Activated CD4-positive, alpha-beta T cell treated with anti-CD3 and anti-CD28 coated beads, Interleukin-2, amount 10 ng/mL, durations not matched to agents 24 days and 14 days (primary cell): ENCODE measurements around the gene IQCB1. TPM values are rescaled to one million over a fixed set of nuclear protein-coding genes. Genes with fewer than 3 reads are reported as not detected.
"Not testable (repeated sequence)": the region's sequence is repeated elsewhere in the genome, so short reads cannot be mapped to it uniquely, and the experiment has no call there.

ENCODE experiments used
- DNase-seq: peaks from one replicate; pipeline ENCODE4 v3.0.0; 2022
- H3K27ac Mint-ChIP-seq: one replicate; pipeline ENCODE4 v1.8.0; 2022; ENCODE audit warnings: mild to moderate bottlenecking, mixed read lengths
- H3K27me3 Mint-ChIP-seq: one replicate; pipeline ENCODE4 v1.8.0; 2022; ENCODE audit warnings: mixed read lengths
- H3K36me3 Mint-ChIP-seq: one replicate; pipeline ENCODE4 v1.8.0; 2022; ENCODE audit warnings: low read depth, mild to moderate bottlenecking, mixed read lengths
- H3K4me1 Mint-ChIP-seq: one replicate; pipeline ENCODE4 v1.8.0; 2021; ENCODE audit warnings: mixed read lengths
- H3K4me3 Mint-ChIP-seq: one replicate; pipeline ENCODE4 v1.8.0; 2022; ENCODE audit warnings: mild to moderate bottlenecking, moderate library complexity, mixed read lengths
- H3K9me3 Mint-ChIP-seq: one replicate; pipeline ENCODE4 v1.8.0; 2021; ENCODE audit warnings: mixed read lengths
- intact Hi-C: fragments of 100-400 bp; cut with micrococcal nuclease; formaldehyde crosslinking; loops from one replicate; pipeline ENCODE4 v1.15.1; 2023
- total RNA-seq: library from RNA; stranded (reverse); gene quantifications from 2 replicates; pipeline ENCODE4 v1.2.3, GENCODE V29; 2022

IQCB1 gene, protein sequence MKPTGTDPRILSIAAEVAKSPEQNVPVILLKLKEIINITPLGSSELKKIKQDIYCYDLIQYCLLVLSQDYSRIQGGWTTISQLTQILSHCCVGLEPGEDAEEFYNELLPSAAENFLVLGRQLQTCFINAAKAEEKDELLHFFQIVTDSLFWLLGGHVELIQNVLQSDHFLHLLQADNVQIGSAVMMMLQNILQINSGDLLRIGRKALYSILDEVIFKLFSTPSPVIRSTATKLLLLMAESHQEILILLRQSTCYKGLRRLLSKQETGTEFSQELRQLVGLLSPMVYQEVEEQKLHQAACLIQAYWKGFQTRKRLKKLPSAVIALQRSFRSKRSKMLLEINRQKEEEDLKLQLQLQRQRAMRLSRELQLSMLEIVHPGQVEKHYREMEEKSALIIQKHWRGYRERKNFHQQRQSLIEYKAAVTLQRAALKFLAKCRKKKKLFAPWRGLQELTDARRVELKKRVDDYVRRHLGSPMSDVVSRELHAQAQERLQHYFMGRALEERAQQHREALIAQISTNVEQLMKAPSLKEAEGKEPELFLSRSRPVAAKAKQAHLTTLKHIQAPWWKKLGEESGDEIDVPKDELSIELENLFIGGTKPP
- total RNA-seq: 49.1 and 51.6 TPM in 2 replicates

DNA sequence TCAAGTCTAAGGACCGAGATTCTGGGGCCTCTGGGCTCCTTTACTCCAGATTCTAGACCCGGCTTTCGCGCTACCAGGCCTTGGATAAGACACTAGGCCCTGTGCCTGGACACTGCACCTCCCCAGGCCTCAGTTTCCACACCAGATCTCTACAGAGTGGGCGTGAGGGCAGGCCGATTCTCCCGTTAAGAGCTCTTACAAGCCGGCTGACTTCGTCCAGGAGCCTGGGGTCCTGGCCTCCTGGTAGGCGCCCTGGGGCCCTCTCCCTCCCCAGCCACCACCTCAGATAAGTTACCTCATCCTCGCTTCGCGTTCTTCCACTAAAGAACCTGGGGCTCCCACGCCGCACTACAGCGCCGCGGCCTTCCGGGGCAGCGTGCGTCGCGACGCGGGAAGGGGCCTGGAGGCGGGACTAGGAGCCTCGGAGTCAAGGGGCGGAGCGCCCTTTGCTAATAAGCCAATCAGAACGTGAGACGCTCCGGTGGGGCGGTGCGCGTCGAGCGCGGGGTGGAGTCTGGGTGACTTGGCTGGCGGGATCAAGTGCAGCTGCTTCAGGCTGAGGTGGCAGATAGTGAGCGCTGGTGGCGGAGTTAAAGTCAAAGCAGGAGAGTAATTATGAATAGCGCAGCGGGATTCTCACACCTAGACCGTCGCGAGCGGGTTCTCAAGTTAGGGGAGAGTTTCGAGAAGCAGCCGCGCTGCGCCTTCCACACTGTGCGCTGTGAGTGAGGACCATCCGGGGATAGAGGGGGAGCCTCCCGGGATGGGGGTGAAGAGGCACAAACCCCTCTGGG is at the start of gene IQCB1, which contains the start of gene EAF2:
TSS of gene IQCB1 (minus strand) at position 390 of the 794 bp plus-strand sequence. CDS start 6,100 bp downstream, outside the sequence.
TSS of gene EAF2 (plus strand) at position 539 of the 794 bp plus-strand sequence. CDS start at position 616, 77 bp downstream.
- DNase-seq: peak; percentile 99
- Mint-ChIP-seq H3K27ac (peak within 1 kb of the TSS; percentile 96), H3K36me3 (peaks cover 35% of the 10 kb centered on the region), H3K4me1 (peaks cover 41% of the 10 kb centered on the region), H3K4me3 (peak within 1 kb of the TSS; percentile 90), H3K9me3 (no peaks in the 10 kb centered on the region), H3K27me3 (no peaks in the 10 kb centered on the region)
- intact Hi-C loops: loop anchor here (1.0 to 10.0 kb wide), 7 partner anchors 86 to 550 kb away; partner anchors contain the start of genes FAM162A, GOLGB1 and HCLS1

GRCh38 chr3:121883507-121883906 is 48.6 kb upstream of the IQCB1 start:
- Mint-ChIP-seq H3K36me3 (no peaks in the 10 kb centered on the region), H3K4me1 (no peaks in the 10 kb centered on the region), H3K27ac (no peak overlapping the region), H3K4me3 (no peak overlapping the region), H3K27me3 (no peaks in the 10 kb centered on the region), H3K9me3 (no peaks in the 10 kb centered on the region)
- intact Hi-C loops: loop anchor here (5.0 kb wide), 2 partner anchors 219 to 374 kb away; no protein-coding TSS in a partner anchor
- no peak for DNase-seq

- Mint-ChIP-seq H3K9me3 (peaks cover under 1% of the 10 kb centered on the region), H3K27me3 (no peaks in the 10 kb centered on the region), H3K36me3 (peaks cover 1% of the 10 kb centered on the region), H3K4me1 (no peaks in the 10 kb centered on the region), H3K27ac (no peak overlapping the region), H3K4me3 (no peak overlapping the region)
- intact Hi-C loops: no loop called here
- DNase-seq: no peak
Measured at GRCh38 chr3:121878411-121878810, 43.6 kb upstream of the IQCB1 start.

DNA sequence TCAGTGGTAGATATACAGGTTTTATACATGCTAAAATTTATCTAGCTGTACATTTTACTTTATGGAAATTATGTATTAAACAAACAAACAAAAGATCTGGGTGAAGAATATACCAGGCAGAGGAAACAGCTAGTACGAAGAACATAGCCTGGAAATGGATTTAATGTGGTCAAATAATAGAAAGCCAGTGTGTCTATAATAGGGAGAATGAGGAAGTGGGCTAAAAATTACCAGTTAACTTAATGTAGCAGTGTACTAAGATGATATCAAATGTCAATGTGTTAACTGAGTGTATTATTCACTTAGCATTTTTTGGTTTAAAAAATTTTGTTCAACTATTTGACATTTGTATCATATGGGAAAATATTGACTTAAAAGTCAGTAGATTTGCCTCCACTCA is 36.6 kb upstream of the IQCB1 start:
- no peak for DNase-seq
- no peaks in the 10 kb centered on the region for H3K4me1 Mint-ChIP-seq
- H3K4me3 Mint-ChIP-seq: no peak overlapping the region
- no peak overlapping the region for H3K27ac Mint-ChIP-seq
- H3K9me3 Mint-ChIP-seq: peaks cover 6% of the 10 kb centered on the region
- intact Hi-C loops: no loop called here
- no peaks in the 10 kb centered on the region for H3K27me3 Mint-ChIP-seq
- H3K36me3 Mint-ChIP-seq: peaks cover 10% of the 10 kb centered on the region

DNA sequence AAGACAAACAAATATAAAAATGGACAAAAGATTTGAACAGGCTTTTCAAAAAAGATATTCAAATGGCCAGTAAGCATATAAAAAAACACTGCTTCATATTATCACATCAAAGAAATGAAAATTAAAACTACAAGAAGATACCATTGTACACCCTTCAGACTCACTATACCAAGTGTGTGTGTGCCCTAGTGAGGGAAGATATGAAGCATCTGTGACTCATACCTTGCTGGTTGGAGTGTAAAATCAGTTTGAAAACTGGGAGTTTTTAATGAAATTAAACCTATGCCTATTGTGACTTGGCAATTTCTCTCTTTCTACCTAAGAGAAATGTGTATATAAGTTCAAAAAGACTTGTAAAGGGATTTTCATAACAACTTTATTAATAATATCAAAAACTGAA is 35.9 kb upstream of the IQCB1 start:
- Mint-ChIP-seq H3K27me3 (no peaks in the 10 kb centered on the region), H3K36me3 (peaks cover 14% of the 10 kb centered on the region), H3K4me1 (no peaks in the 10 kb centered on the region), H3K27ac (no peak overlapping the region), H3K4me3 (no peak overlapping the region), H3K9me3 (peaks cover 6% of the 10 kb centered on the region)
- no peak for DNase-seq
- intact Hi-C loops: no loop called here

DNA sequence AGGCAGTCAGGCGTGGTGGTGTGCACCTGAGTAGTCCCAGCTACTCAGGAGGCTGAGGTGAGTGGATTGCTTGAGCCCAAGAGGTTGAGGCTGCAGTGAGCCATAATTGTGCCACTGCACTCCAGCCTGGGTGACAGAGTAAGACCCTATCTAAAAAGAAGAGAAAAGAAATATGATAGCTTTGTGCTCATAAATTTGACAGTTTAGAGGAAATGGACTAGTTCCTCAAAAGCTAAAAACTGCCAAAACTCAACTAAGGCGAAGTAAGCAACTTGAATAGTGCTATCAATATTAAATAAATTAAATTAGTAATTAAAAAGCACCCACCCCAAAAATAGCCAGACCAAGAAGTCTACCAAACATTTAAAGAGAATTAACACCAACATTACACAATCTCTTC is 34.9 kb upstream of the IQCB1 start:
- no peak for DNase-seq
- intact Hi-C loops: no loop called here
- Mint-ChIP-seq H3K4me3 (no peak overlapping the region), H3K27me3 (no peaks in the 10 kb centered on the region), H3K27ac (no peak overlapping the region), H3K9me3 (peaks cover 6% of the 10 kb centered on the region), H3K4me1 (no peaks in the 10 kb centered on the region), H3K36me3 (peaks cover 14% of the 10 kb centered on the region)

GRCh38 chr3:121863801-121864200 is 28.9 kb upstream of the IQCB1 start:
- H3K4me3 Mint-ChIP-seq: no peak overlapping the region
- H3K27me3 Mint-ChIP-seq: no peaks in the 10 kb centered on the region
- H3K27ac Mint-ChIP-seq: no peak overlapping the region
- no peak for DNase-seq
- H3K4me1 Mint-ChIP-seq: peaks cover 2% of the 10 kb centered on the region
- H3K9me3 Mint-ChIP-seq: no peaks in the 10 kb centered on the region
- intact Hi-C loops: no loop called here
- H3K36me3 Mint-ChIP-seq: peaks cover 22% of the 10 kb centered on the region

DNA sequence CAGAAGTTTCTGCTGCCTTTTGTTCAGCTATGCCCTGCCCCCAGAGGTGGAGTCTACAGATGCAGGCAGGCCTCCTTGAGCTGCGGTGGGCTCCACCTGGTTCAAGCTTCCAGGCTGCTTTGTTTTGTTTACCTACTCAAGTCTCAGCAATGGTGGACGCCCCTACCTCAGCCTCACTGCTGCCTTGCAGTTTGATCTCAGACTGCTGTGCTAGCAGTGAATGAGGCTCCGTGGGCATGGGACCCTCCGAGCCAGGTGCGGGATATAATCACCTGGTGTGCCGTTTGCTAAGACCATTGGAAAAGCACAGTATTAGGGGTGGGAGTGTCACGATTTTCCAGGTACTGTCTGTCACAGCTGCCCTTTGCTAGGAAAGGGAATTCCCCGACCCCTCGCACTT is 28.4 kb upstream of the IQCB1 start:
- intact Hi-C loops, H3K9me3 Mint-ChIP-seq, H3K4me3 Mint-ChIP-seq, H3K27me3 Mint-ChIP-seq, H3K4me1 Mint-ChIP-seq, H3K27ac Mint-ChIP-seq, DNase-seq: not testable (repeated sequence)
- H3K36me3 Mint-ChIP-seq: peaks cover 25% of the 10 kb centered on the region

DNA sequence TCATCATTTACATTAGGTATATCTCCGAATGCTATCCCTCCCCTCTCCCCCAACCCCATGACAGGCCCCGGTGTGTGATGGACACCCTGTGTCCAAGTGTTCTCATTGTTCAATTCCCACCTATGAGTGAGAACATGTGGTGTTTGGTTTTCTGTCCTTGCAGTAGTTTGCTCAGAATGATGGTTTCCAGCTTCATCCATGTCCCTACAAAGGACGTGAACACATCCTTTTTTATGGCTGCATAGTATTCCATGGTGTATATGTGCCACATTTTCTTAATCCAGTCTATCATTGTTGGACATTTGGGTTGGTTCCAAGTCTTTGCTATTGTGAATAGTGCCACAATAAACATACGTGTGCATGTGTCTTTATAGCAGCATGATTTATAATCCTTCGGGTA is 22.9 kb upstream of the IQCB1 start:
- intact Hi-C loops, H3K4me1 Mint-ChIP-seq, H3K4me3 Mint-ChIP-seq, H3K27ac Mint-ChIP-seq, H3K27me3 Mint-ChIP-seq, H3K9me3 Mint-ChIP-seq, DNase-seq: not testable (repeated sequence)
- H3K36me3 Mint-ChIP-seq: peaks cover 29% of the 10 kb centered on the region

- Mint-ChIP-seq H3K27me3 (no peaks in the 10 kb centered on the region), H3K9me3 (no peaks in the 10 kb centered on the region), H3K36me3 (peaks cover 26% of the 10 kb centered on the region), H3K4me1 (no peaks in the 10 kb centered on the region), H3K27ac (no peak overlapping the region), H3K4me3 (no peak overlapping the region)
- intact Hi-C loops: no loop called here
- no peak for DNase-seq
Measured at GRCh38 chr3:121855555-121855954, 20.7 kb upstream of the IQCB1 start.

GRCh38 chr3:121852256-121852655 is 17.4 kb upstream of the IQCB1 start:
- H3K36me3 Mint-ChIP-seq: peaks cover 16% of the 10 kb centered on the region
- no peaks in the 10 kb centered on the region for H3K27me3 Mint-ChIP-seq
- H3K9me3 Mint-ChIP-seq: no peaks in the 10 kb centered on the region
- H3K27ac Mint-ChIP-seq: no peak overlapping the region
- DNase-seq: no peak
- H3K4me1 Mint-ChIP-seq: no peaks in the 10 kb centered on the region
- H3K4me3 Mint-ChIP-seq: no peak overlapping the region
- intact Hi-C loops: no loop called here

DNA sequence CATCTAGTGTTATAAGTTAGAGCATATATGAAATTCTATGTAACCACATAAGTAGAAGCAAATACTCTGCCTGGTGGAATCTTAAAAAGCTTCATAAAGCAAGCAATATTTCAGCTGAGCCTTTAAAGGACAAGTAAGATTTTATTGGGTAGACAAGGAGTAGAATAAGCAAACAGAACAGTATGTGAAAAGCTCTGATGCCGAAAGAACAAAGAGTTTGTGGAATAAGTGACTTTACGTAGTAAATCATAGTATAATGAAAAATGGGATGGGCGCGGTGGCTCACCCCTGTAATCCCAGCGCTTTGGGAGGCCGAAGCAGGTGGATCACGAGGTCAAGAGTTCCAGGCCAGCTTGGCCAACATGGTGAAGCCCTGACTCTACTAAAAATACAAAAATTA is 10.0 kb upstream of the IQCB1 start:
- intact Hi-C loops: no loop called here
- no peaks in the 10 kb centered on the region for H3K27me3 Mint-ChIP-seq
- no peak overlapping the region for H3K4me3 Mint-ChIP-seq
- H3K36me3 Mint-ChIP-seq: peaks cover 14% of the 10 kb centered on the region
- H3K4me1 Mint-ChIP-seq: no peaks in the 10 kb centered on the region
- H3K27ac Mint-ChIP-seq: no peak overlapping the region
- no peaks in the 10 kb centered on the region for H3K9me3 Mint-ChIP-seq
- no peak for DNase-seq

- H3K36me3 Mint-ChIP-seq: peaks cover 10% of the 10 kb centered on the region
- peaks cover 20% of the 10 kb centered on the region for H3K4me1 Mint-ChIP-seq
- intact Hi-C loops: loop anchor here (5.0 to 10.0 kb wide), 2 partner anchors 262 to 415 kb away; no protein-coding TSS in a partner anchor
- no peaks in the 10 kb centered on the region for H3K27me3 Mint-ChIP-seq
- H3K27ac Mint-ChIP-seq: no peak overlapping the region
- DNase-seq: no peak
- no peaks in the 10 kb centered on the region for H3K9me3 Mint-ChIP-seq
- no peak overlapping the region for H3K4me3 Mint-ChIP-seq
Measured at GRCh38 chr3:121839962-121840361, 5.1 kb upstream of the IQCB1 start.
